ENCODE results near the gene SLC12A5.

SLC12A5 gene

DNA sequence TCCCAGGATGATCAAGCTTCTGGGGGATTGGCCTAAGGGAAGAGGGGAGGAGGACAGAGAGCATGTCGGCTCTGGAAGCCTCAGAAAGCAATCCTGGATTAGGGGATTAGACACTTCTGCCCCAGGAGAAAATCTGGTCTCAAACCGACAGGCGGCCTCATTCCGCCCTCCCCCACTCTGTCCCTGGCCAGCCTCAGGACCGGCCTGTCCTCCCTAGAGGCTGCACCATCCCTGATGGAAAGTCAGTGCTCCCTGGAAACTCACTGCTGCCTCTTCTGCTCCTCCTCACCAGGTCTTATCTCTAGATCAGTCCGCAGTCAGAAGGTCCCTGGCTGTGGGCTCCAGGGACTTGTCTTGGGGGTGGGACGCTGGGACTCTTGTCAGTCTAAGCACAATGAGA is 905 bp upstream of the SLC12A5 start:
- DNase-seq (ENCODE audit: low spot score), result no peak

DNA sequence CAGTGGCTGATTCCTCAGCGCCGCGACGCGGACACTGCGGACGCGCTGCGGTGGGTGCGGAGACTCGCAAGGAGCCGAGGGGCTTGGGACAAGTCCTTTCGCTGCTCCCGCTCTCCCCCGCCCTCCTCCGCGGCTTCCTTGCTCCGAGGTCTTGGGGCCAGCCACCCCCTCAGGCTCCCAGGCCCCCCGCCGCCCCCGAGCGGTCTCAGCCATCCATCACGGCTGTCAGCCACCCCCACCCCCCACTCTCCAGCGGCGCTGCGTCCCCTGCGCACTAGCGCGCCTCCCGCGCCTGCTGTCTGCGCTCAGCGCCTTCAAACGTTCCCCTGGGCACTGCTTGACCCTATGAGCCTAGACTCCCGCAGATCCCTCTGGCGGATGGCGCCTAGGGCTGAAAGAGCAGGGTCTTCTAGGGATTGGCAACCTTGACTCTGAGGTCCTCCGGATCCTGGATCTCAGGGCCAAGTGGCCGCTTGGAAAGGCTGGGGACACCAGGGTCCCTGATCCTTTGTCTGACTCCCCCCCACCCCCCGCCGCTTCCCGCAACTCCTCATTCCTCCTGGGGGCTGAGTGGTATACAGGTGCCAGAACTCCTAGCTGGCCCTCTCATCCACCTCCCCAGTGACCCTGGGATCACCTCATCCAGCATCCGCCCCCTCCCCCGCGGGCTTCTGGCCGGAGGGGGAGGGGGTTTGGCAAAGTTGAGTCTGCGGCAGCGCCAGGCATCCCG is 1.4 kb downstream of the SLC12A5 start:
- DNase-seq (ENCODE audit: low spot score), result no peak

DNA sequence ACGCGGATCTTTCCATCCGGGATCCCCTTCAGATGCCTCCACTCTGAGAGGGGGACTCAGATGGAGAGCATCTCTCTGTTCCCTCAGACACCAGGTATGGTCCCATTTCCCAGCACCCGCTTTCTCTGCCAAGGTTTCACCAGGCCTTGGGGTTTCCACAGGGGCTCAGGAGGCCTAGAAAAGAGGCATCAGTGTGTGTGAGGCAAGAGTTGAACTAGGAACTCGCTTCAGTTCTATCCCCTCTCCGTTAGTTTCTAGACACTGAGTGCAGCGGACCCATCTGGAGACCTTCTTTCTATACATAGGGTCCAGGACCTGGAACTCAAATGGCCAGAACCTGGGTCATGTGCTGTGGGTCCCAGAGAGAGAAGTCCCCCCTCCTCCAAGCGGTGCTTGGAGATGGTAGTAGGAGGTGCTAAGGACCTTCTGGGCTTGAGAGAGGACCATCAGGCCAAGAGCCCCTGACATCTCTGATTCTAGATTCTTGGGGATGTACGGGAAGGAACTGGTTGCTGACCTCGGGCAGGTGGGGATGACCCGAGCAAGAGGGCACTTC is 2.1 kb downstream of the SLC12A5 start:
- DNase-seq (ENCODE audit: low spot score), result no peak

DNA sequence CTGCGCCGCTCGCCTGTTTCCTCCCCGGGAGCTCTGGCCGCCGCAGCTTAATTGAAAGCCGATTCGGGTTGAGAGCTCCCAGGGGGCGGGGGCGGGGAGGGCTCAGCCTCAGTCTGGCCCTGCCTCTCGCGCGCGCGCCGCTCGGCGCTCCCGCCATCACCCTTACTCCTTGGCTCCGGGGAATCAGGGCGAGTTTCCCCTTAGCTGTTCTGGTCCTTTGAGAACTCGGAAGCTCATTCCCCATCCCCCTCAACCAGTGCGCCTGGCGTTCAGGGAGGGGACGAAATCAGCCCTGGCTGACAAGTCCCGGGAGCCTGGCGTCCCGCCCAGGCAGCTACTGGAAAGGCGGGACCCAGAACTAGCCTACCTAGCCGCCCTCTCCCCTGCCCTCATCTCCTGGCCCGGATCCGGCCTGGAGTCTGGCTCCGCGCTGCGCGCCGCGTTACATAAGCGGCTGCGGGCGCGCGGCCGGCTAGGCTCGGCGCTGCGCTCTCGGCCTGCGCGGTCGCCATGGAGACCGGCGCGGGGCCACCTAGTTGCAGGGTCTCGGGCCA is 2.8 kb downstream of the SLC12A5 start:
- no peak for DNase-seq (ENCODE audit: low spot score)

DNA sequence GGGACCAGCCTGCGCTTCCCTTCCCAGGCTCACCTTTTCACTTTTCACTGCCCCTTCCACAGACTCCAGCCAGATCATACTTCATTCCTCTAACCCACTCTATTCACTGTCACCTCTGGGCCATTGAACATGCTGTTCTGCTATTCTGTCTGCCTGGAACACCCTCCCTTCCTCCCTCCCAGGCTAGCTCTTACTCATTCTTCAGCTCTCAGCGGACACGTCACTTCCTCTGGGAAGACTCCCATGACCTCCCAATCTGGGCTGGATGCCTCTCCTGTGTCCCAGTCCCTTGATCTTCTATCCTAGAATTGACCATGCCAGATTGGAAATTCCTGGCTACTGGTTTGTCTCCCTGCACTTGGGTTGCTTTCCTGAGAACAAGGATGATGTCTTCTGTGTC is 5.0 kb downstream of the SLC12A5 start:
- DNase-seq (ENCODE audit: low spot score), result no peak

DNA sequence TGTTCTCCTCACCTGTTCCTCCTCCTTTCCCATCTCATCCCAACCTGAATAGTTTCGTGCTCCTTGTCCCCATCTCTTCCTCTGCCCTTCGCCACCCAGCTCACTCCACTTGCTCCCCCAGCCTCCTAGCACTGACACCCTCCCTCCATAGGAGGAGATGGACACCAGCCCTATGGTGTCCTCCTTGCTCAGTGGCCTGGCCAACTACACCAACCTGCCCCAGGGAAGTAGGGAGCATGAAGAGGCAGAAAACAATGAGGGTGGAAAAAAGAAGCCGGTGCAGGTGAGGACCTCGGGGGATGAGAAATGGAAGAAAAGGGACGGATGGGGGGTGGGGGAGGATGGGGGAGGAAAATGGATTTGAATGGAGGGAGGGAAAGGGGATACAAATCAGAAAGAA is 6.2 kb downstream of the SLC12A5 start:
- DNase-seq (ENCODE audit: low spot score), result no peak

DNA sequence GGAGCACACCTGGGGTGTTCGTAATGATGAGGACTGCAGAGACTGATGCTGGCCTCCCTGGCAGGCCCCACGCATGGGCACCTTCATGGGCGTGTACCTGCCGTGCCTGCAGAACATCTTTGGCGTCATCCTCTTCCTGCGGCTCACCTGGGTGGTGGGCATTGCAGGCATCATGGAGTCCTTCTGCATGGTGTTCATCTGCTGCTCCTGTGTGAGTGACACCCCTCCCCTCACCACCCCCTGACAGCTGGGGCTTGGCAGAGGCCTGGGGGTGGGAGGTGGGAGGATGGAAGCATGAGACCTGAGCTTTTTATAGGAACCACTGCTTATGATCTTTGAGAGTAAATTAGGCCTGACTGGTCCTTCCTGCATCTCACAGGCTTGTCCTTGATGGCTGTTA is 6.7 kb downstream of the SLC12A5 start:
- DNase-seq (ENCODE audit: low spot score), result no peak

DNA sequence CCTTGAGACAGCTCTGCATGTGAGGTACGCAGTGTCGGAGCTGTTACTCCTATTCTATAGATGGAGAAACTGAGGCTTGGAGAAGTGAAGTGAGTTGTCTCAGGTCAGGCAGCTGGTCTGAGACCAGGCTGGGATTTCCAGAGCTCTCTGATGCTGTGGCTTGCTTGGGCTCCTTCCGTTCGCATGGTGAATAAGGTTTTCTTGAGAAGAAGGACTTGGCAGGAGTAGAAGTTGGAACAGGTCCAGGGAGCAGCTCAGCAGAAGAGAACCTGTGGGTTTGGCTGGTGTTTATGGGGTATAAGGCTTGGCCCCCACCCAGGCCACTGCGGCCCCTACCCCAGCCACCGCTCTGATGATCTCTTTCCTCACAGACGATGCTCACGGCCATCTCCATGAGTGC is 7.4 kb downstream of the SLC12A5 start:
- DNase-seq (ENCODE audit: low spot score), result no peak

DNA sequence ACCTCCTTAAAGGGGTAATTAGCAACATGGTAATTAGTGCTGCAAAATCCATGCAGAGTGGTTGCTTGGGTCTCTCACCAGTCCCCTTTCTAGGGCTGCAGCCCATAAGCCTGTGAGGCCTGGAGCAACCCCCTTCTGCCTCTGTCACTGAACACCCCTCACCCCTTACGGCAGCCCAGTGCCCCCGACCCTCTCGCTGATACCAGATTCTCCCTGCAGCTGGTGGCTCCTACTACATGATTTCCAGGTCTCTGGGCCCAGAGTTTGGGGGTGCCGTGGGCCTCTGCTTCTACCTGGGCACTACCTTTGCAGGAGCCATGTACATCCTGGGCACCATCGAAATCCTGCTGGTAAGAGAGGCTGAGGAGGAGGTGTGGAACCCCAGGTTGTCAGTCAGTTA is 8.0 kb downstream of the SLC12A5 start:
- no peak for DNase-seq (ENCODE audit: low spot score)

DNA sequence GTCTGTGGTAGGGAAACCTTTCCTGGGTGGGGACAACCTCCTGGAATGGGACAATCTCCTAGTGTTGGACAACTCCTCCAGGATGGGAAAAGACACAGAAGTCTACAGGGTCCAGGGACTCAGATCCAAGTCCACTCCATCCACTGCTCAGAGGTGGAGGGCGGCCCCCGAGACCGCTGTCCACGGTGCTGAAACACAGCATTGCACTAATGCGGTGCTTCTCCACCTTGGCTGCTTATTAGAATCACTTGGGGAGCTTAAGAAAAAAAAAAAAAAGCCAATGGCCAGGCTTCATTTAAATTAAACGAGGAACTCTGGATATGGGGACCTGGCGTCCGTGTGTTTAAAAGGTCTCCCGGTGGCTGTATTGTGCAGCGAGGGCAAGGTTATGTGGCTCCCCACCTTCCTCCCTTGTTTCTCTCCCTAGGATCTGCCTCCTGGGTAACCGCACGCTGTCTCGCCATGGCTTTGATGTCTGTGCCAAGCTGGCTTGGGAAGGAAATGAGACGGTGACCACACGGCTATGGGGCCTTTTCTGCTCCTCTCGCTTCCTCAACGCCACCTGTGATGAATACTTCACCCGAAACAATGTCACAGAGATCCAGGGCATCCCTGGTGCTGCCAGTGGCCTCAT is 12.0 kb downstream of the SLC12A5 start:
- peak; percentile 50 for DNase-seq (ENCODE audit: low spot score)

DNA sequence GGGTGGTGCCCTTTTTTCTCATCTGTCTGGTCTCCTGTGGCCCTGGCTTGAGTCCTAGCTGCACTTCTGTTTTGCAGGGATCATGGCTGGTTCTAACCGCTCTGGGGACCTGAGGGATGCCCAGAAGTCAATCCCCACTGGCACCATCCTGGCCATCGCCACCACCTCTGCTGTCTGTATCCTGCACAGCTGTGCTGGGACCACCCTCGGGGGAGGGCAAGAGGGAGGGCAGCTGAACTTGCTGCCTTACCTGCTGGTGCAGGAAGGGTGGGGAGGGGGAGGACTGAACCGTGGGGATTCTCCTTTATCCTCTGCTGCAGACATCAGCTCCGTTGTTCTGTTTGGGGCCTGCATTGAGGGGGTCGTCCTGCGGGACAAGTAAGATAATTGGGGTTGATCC is 14.5 kb downstream of the SLC12A5 start:
- DNase-seq (ENCODE audit: low spot score), result no peak

DNA sequence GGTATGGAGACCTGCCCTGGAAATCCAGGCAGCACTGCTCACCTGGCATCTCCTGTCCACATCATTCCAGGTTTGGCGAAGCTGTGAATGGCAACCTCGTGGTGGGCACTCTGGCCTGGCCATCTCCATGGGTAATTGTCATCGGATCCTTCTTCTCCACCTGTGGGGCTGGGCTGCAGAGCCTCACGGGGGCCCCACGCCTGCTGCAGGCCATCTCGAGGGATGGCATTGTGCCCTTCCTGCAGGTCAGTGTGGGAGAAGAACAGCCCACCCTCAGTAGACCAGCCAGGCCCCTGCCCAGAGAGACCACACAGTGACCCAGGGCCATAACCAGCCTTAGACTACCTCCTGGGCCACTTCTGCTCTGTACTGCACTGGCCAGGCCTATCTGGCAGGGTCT is 15.9 kb downstream of the SLC12A5 start:
- DNase-seq (ENCODE audit: low spot score), result no peak

DNA sequence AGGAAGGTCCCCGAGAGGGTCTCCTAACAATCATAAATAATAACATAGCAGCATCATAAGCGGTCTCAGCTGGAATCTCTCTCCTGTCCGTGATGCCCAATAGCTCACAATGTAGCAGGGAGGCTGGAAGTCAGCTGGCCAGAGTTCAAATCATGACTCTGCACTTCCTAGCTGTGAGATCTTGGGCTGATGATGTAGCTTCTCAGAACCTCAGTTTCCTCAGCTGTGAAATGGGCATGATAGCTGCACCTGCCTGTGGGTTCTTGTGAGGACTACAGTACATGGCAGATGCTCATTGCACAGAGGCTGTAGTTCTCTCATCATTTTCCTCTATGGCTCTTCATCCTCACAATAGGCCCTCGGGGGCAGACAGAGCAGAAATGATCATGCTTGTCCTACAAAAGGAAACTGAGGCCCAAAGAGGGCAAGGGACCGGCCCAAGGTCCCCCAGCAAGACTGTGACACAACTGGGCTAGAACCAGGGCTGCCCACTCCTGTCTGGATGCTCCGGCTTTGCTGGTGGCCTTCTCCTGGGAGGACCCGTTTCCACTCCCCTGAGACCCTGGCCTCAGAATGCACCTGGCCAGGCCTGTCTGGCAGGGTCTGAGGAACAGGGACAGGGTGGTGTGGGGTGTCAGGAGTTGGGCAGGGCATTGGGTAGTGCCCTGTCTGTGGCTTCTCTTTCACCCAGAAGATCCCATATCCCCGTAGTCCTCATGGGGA is 17.7 kb downstream of the SLC12A5 start:
- DNase-seq (ENCODE audit: low spot score), result no peak

DNA sequence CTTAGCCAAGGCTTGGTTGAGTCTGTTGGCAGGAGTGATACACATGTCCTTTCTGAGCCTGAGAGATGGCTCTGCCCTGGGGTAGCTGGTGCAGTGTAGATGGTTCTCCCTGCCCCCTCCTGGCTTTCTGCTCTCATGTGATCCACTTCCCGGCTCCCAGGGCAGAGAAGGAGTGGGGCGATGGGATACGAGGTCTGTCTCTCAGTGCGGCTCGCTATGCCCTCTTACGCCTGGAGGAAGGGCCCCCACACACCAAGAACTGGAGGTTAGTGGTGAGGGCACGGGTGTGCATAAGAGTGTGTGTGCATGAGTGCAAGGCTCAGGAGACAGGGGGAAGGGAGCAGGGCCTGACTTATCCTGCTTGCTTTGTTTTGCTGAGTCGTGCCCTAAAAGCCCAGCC is 18.8 kb downstream of the SLC12A5 start:
- DNase-seq (ENCODE audit: low spot score), result no peak

DNA sequence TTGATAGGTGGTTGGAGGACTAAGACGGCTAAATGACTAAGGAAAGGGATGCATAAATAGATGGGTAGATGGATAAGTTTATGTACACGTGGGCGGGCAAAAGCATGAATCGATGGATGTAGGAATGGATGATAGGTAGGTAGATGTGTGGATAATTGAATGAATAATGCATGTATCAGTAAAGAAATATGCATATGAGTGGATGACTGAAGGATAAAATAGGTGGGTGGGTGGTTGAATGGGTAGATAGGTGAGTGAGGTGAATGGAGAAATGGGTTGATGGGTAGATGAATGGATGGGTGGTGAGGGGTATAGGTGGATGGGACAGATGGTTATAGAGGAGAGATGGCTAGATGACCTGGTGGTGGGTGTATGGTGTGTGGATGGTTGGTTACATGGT is 20.2 kb downstream of the SLC12A5 start:
- DNase-seq (ENCODE audit: low spot score), result no peak

DNA sequence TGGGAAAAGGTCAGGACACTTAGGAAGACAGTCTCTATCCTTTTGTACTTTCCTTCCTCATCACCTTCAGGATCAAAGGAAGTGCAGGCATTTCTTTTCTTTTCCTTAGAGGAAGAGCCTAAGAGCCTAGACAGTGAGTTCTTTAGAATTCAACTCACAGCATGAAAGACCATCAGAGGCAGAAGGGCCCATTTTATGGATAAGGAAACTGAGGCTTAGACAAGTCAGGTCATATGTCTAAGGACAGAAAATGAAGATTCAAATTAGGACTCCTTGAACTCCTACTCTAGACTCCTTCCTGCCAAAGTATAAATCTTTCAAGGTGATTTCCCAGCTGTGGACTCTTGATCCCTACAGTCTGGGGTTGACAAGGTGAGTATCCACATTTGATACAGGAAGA is 20.8 kb downstream of the SLC12A5 start:
- no peak for DNase-seq (ENCODE audit: low spot score)

DNA sequence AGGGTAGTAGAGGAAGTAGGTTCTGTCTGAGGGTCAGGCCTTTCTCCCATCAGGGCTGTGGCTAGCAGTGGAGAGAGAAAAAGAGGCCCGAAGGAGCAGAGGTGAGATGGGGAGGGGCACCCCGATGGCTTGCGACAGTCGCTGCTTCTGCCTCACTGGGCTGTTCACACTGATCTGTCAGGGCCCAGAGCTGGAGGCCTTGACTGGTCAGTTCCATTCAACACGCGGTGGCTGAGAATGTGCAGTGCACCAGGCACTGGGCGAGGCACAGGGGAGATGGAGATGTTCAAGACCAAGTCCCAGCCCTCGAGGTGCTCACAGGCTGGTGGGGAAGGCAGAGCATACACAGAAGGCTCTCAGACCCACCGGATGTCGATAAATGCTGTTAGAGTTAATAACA is 21.4 kb downstream of the SLC12A5 start:
- no peak for DNase-seq (ENCODE audit: low spot score)

DNA sequence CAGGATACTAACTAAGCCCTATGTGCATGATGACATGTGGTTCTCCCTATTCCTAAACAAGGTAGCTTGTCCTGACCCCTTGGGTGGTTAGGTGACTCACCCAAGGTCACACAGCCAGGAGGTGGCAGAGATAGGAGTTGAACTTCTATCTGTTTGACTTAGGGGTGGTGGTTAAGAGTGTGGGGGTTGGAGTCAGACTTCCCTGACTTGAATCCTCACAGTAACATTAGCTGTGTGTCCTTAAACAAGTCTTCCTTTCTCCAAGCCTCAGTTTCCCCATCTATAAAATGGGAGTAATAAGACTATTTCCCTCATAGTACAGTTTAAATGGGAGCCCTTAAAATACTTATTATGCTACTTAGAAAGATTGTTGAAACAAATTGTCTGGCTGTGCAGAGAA is 21.9 kb downstream of the SLC12A5 start:
- no peak for DNase-seq (ENCODE audit: low spot score)

DNA sequence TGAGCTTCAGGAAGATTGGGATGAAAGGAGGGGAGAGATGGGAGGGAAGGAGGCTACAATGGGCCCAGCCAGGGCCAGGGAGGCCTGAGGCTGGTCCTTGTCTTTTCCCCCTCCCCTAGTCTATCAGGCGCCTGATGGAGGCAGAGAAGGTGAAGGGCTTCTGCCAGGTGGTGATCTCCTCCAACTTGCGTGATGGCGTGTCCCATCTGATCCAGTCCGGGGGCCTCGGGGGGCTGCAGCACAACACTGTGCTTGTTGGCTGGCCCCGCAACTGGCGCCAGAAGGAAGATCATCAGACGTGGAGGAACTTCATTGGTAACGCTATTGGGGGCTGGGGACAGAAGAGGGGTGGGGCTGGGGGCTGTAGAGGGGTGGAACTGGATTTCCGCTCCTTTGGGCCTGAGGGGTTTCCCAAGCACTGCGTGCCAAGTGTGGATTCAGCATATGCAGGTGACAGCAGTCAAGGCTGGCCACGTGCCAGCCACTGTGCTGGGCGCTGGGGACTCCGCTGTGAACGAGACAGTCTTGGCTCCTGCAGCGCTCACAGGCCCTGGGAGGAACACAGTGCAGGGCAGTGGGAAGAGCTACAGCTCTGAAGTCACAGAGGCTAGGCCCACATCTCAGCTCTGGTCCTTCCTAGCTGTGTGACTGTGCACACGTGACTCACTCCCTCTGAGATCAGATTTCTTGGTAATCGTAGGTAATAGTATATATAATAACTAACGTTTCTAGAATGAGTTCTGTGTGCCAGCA is 22.7 kb downstream of the SLC12A5 start:
- DNase-seq (ENCODE audit: low spot score), result no peak

DNA sequence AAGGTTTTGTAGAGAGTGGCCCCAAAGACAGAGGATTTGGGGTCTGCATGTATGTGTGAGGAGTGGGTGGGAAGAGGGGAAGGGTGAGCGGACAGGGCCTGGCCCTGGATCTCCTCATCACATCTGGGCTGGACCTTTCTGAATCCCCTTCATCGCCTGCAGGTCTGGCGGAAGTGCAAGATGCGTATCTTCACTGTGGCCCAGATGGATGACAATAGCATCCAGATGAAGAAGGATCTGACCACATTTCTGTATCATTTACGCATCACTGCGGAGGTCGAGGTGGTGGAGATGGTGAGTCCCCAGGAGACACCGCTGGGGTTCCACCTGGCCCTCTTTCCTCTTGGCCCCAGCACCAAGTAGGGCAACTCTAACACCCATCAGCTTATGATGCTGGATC is 24.4 kb downstream of the SLC12A5 start:
- DNase-seq (ENCODE audit: low spot score), result no peak

DNA sequence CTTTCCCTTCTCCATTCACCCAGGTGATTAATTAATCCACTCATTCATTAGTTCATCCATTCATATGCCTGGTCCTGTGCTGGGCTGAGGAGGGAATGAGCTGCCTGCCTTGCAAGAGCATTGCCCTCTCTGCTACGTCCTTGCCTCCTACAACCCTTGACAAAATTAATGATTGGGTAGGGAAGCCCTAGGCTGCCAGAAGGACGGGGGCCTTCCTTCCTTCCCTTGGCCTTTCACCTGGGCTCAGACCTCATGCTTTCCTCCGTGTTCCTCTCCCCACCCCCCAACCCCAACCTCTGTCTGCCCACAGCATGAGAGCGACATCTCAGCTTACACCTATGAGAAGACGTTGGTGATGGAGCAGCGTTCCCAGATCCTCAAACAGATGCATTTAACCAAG is 25.6 kb downstream of the SLC12A5 start:
- no peak for DNase-seq (ENCODE audit: low spot score)

DNA sequence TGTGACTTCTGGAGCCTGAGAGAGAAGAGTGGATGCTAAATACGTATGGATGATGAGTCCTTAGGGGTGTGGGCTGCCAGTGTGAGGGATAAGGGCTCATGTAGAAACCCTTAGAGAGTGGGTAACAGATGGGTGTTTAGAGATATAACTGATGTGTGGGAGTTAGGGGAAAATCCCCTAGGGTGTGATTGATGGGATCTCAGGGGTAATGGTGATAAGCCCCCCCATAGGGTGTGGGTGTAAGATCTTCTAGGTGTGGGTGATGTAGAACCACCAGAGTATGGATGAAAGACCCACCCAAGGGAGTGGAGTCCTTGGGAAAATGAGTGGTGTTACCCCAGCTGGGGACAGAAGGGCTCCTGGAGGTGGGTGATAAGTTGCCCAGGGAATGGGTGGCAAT is 26.3 kb downstream of the SLC12A5 start:
- DNase-seq (ENCODE audit: low spot score), result no peak
